Tibial artery (tissue), 4 donors: Measurements from ENCODE around the gene SEMA5B.

ENCODE experiments used
- DNase-seq, 2 donors: peaks; one replicate each; pipeline ENCODE4 v3.0.0-alpha.2; 2019
- H3K27ac ChIP-seq, 2 donors: fragments of 200-600 bp; sonication (generic) in 1 of 2; 1 replicate in 1 of 2; 2 replicates in 1 of 2; pipeline ENCODE4 v1.5.1; 2018 to 2019; ENCODE audit warnings: mild to moderate bottlenecking in 1 of 2
- H3K27me3 ChIP-seq, 2 donors: fragments of 200-600 bp; sonication (generic) in 1 of 2; one replicate each; pipeline versions ENCODE4 v1.5.1 to v1.6.0; 2016 to 2019
- H3K36me3 ChIP-seq, 3 donors: fragments of 200-600 bp; sonication (generic) in 2 of 3; one replicate each; pipeline ENCODE4 v1.5.1; 2016 to 2019; ENCODE audit warnings: mild to moderate bottlenecking in 2 of 3
- H3K4me1 ChIP-seq, 4 donors: fragments of 200-600 bp; sonication (generic) in 2 of 4; 1 replicate in 3 of 4; 2 replicates in 1 of 4; pipeline ENCODE4 v1.5.1; 2016 to 2019
- H3K4me3 ChIP-seq, 2 donors: fragments of 200-600 bp; sonication (generic) in 1 of 2; 1 replicate in 1 of 2; 2 replicates in 1 of 2; pipeline ENCODE4 v1.5.1; 2018 to 2019; ENCODE audit warnings: mild to moderate bottlenecking in 2 of 2
- H3K9me3 ChIP-seq, 3 donors: fragments of 200-600 bp; sonication (generic) in 1 of 3; one replicate each; pipeline ENCODE4 v1.5.1; 2016 to 2019
- intact Hi-C: fragments of 100-400 bp; cut with DNase I; formaldehyde crosslinking; loops from one replicate; pipeline ENCODE4 v1.15.0; 2023; ENCODE audit warnings: low total_unique reads
- TF ChIP-seq, protein P1 (sequence below), 2 experiments: fragments of 200-600 bp in 1 of 2; fragments of 450-650 bp in 1 of 2; IDR thresholded peaks; one replicate each; pipeline ENCODE4 v1.5.1; 2017 to 2019; ENCODE audit warnings: antibody characterized with exemption in 2 of 2, mild to moderate bottlenecking in 1 of 2, moderate library complexity in 1 of 2

The SEMA5B gene

DNA sequence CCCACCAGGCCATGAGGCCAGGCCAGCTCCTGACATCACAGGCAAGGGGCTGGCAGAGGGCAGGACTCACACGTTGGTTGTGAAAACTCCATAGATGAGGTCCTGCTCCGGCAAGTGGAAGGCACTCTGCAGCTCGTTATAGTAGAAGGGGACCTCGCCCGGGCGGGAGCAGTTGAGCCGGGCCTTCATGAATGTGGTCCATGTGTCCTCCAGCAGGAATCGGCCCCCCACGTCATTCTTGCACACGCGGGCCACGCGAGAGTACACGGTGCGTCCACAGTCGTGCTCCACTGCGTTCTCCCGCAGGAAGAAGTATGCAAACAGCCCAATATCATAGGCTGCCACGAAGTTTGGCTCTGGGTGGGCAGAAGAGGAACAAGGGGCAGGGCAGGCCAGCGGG is 101.2 kb downstream of the SEMA5B start:
- Histone ChIP-seq H3K9me3 (no peaks in the 10 kb centered on the region), H3K27ac (no peak overlapping the region), H3K36me3 (no peaks in the 10 kb centered on the region), H3K27me3 (peaks cover 0 to 22% of the 10 kb centered on the region in 2 donors), H3K4me3 (no peak overlapping the region), H3K4me1 (no peaks in the 10 kb centered on the region)
- intact Hi-C loops, result no loop called here
- DNase-seq, result peak in 1 of 2 donors; percentile 45
- TF ChIP-seq, protein P1, sequence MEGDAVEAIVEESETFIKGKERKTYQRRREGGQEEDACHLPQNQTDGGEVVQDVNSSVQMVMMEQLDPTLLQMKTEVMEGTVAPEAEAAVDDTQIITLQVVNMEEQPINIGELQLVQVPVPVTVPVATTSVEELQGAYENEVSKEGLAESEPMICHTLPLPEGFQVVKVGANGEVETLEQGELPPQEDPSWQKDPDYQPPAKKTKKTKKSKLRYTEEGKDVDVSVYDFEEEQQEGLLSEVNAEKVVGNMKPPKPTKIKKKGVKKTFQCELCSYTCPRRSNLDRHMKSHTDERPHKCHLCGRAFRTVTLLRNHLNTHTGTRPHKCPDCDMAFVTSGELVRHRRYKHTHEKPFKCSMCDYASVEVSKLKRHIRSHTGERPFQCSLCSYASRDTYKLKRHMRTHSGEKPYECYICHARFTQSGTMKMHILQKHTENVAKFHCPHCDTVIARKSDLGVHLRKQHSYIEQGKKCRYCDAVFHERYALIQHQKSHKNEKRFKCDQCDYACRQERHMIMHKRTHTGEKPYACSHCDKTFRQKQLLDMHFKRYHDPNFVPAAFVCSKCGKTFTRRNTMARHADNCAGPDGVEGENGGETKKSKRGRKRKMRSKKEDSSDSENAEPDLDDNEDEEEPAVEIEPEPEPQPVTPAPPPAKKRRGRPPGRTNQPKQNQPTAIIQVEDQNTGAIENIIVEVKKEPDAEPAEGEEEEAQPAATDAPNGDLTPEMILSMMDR (IDR thresholded peaks at IDR 0.05), result no peak

DNA sequence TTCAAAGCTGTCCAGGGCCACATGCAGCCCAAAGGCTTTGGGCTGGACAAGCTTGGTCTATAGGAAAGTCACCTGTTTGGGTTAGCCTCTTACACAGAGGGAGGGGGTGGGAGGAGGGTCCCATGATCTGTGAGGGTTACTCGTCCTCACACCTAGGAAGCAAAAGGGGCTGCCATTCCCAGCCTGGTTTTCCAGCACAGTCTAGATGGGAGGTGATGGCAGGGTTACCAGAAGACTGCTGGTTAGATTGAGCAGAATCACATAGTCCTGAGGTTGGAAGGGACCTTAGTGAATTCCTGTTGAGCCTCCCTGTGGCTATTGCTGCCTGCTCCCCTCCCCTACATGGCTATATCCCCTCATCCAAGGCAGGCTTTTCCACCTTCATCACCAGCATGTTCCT is 101.8 kb downstream of the SEMA5B start:
- DNase-seq, result peak in 1 of 2 donors; percentile 15
- H3K4me1 ChIP-seq, result no peaks in the 10 kb centered on the region
- H3K9me3 ChIP-seq, result no peaks in the 10 kb centered on the region
- TF ChIP-seq, protein P1 (IDR thresholded peaks at IDR 0.05), result no peak
- no peaks in the 10 kb centered on the region for H3K36me3 ChIP-seq
- H3K4me3 ChIP-seq, result no peak overlapping the region
- H3K27ac ChIP-seq, result no peak overlapping the region
- H3K27me3 ChIP-seq, result peaks cover 0 to 22% of the 10 kb centered on the region in 2 donors
- intact Hi-C loops, result no loop called here

DNA sequence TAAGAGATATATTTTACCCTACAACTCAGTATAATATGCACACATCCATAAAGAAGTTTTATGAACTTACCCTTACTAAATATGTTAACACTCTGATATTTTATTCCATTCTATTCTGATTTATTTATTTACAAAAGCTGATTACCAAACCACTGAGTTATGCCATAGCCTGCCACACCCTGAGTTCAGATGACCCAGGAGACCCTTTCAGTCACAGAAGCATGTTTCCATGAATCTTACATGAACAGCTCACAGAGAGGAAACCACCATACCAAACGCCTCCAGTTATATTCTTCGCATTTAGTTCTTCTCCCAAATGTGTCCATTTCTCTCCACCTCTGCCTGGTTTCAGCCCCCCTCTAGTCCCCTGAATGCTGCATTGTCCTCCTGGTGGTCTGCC is 103.5 kb downstream of the SEMA5B start:
- Histone ChIP-seq H3K9me3 (no peaks in the 10 kb centered on the region), H3K27ac (no peak overlapping the region), H3K36me3 (no peaks in the 10 kb centered on the region), H3K27me3 (peaks cover 0 to 22% of the 10 kb centered on the region in 2 donors), H3K4me3 (no peak overlapping the region), H3K4me1 (peaks cover 0 to 3% (median 0%) of the 10 kb centered on the region in 4 donors)
- DNase-seq, result no peak
- TF ChIP-seq, protein P1 (IDR thresholded peaks at IDR 0.05), result no peak
- intact Hi-C loops, result no loop called here

GRCh38 chr3:122923611-122924010 is 104.0 kb downstream of the SEMA5B start:
- Histone ChIP-seq H3K4me1 (peaks cover 0 to 7% (median 0%) of the 10 kb centered on the region in 4 donors), H3K36me3 (no peaks in the 10 kb centered on the region), H3K27ac (no peak overlapping the region), H3K4me3 (no peak overlapping the region), H3K9me3 (no peaks in the 10 kb centered on the region), H3K27me3 (peaks cover 0 to 17% of the 10 kb centered on the region in 2 donors)
- intact Hi-C loops, result no loop called here
- DNase-seq, result peak in 1 of 2 donors; percentile 17
- TF ChIP-seq, protein P1 (IDR thresholded peaks at IDR 0.05), result no peak

GRCh38 chr3:122921791-122922651 is 105.5 kb downstream of the SEMA5B start:
- no peak overlapping the region for H3K27ac ChIP-seq
- TF ChIP-seq, protein P1 (IDR thresholded peaks at IDR 0.05), result no peak
- intact Hi-C loops, result no loop called here
- H3K36me3 ChIP-seq, result no peaks in the 10 kb centered on the region
- H3K27me3 ChIP-seq, result peaks cover 0 to 16% of the 10 kb centered on the region in 2 donors
- H3K9me3 ChIP-seq, result no peaks in the 10 kb centered on the region
- no peak overlapping the region for H3K4me3 ChIP-seq
- DNase-seq, result peak; percentile 21 to 59
- peaks cover 0 to 11% (median 0%) of the 10 kb centered on the region in 4 donors for H3K4me1 ChIP-seq
